RWPE1 (cell line): ENCODE measurements around the gene FAM186B.

Experiments used
- CTCF ChIA-PET: fragments of 350-600 bp; sonication (Branson Sonifier 250); formaldehyde crosslinking; extraction: SDS; loops from one replicate; lab custom pipeline; 2021; lab: Yijun Ruan, JAX
- POLR2A ChIA-PET: fragments of 400-600 bp; formaldehyde crosslinking; extraction: SDS; loops from one replicate; lab custom pipeline; 2020; ENCODE audit warnings: antibody characterized with exemption; ENCODE audit not compliant: low non-redundant PET; lab: Yijun Ruan, JAX
- DNase-seq: peaks from one replicate; pipeline ENCODE4 v3.0.0; 2012; ENCODE audit warnings: low spot score
- H3K27ac ChIP-seq: fragments of 450-650 bp; 2 replicates; pipeline ENCODE4 v1.5.1; 2017
- CTCF ChIP-seq: fragments of 450-650 bp; conservative IDR thresholded peaks from 2 replicates; pipeline ENCODE4 v1.5.1; 2017; ENCODE audit warnings: low read depth, mild to moderate bottlenecking

Gene FAM186B

DNA sequence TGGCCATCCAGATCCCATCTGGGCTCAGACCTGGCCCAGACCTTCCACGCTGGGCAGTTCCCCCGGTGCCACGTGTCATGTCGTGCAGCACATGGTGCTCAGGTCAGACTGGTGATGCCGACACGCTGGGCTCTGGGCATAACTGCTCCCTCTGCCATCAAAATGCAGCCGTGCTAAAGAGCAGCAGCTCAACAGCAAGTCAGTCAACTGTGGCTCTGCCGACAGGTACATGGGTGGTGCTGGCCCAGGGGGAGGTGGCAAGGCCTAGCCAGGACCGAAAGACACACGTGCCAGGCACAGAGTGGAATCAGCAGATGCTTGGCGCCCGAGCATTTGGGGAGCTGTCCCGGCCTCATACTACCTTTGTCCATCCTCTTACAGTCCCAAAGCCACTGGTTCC lies 39.1 kb downstream of the FAM186B start:
- POLR2A ChIA-PET, result interaction anchor here (0.6 kb wide), 1 partner anchor 280 kb away, joined by 3 read pairs; no protein-coding TSS in a partner anchor
- peak overlapping the region; percentile 9; the same call in 1 of the 2 replicates for H3K27ac ChIP-seq
- no peak for DNase-seq
- CTCF ChIA-PET, result interaction anchor here (0.6 to 1.7 kb wide), 4 partner anchors 11 to 235 kb away, joined by 3 to 8 read pairs (median 4); no protein-coding TSS in a partner anchor
- no peak for TF ChIP-seq CTCF

GRCh38 chr12:49565406-49566265 lies 39.8 kb downstream of the FAM186B start:
- POLR2A ChIA-PET, result no interaction called here
- CTCF ChIA-PET, result no interaction called here
- no peak for TF ChIP-seq CTCF
- H3K27ac ChIP-seq, result peak overlapping the region; percentile 11; the same call in 1 of the 2 replicates
- DNase-seq, result no peak

DNA sequence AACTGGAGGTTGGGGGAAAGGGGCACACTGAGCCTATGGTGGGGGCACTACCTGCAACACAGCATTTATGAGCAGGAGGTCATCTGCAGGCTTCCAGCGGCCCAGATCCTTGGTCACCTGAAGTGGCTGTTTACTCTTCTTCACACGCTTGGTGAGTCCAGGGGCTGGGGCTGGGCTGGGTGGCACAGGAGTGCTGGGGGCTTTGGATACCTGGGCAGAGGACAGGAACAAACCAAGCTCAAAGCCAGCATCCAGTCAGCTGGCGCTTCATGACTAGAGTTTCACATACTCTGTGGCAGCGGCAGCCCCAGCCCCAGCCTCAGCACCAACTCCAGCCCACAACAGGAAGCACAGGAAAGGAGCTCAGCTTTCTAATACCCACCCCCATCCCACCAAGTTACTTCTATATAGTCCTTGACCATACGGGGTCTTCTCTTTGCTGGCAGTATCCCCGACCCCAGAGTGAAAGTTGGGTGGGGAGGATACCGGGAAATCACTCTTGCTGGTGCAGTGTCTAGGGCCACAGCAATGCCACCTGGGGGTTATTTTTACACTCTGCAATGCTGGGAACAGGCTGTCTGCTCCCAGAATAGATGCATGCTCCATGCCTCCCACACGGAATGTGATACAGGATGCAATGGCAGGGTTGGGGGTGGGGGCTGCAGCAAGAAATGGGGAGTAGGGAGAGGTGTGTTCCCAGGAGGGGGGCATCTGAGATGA lies 40.6 kb downstream of the FAM186B start:
- H3K27ac ChIP-seq, result peak overlapping the region; percentile 11; the same call in 1 of the 2 replicates
- CTCF ChIA-PET, result no interaction called here
- TF ChIP-seq CTCF, result no peak
- POLR2A ChIA-PET, result no interaction called here
- no peak for DNase-seq

DNA sequence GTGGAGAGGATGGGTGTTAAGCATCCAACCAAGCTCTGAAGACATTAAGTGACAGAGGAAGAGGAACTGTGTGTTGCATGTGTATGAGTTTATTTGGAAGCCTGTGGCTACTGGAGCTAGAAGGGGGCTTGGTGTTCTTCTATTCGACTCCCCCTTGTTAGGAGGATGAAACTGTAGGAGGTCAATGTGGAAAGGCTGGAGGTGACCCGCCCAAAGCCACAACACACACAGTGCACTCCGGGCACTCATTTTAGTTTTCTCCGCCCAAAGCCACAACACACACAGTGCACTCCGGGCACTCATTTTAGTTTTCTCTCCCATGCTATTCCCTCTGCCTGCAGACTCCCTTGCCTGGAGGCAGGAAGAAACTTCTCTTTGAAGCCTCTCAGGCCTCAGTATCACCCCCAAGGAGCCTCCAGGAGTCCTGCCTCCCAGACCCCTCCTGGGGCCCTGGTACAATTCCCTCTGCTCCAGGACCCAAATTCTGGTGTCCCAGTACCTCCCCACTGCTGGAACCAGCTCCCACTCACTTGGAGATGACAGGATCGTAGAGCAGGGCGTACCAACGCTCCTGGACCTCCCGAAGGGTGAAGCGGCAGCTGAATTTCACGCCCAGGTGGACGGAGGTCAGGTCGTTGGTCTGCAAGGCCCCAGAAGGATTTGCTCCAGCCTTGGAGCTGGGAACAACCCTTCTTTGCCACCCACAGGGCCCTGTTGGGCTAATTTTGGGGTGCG lies 41.3 kb downstream of the FAM186B start:
- CTCF ChIA-PET, result interaction anchor here (0.6 to 1.6 kb wide), 2 partner anchors 10 to 60 kb away, joined by 3 to 4 read pairs; no protein-coding TSS in a partner anchor

DNA sequence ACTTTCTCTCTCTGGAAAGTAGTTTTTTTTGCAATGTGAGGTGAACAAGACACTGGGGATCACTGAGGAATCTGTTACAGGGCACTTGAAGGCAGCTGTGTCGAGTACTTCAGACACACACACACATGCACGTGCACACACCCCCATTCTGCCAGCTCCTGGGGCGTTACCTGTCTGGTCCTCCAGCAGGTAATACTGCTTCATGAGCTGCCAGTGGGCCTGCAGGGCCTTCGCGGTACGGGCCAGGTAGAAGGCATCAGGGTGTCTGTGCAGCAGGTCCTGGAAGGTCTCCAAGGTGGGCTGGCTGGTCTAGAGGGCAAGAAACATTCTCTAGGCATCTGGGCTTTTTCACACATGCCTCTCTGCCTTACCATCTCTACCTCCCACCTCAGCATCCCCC lies 42.6 kb downstream of the FAM186B start:
- TF ChIP-seq CTCF, result no peak
- no peak for DNase-seq
- CTCF ChIA-PET, result interaction anchor here (1.6 kb wide), 1 partner anchor 9 kb away, joined by 4 read pairs; no protein-coding TSS in a partner anchor
- POLR2A ChIA-PET, result no interaction called here
- H3K27ac ChIP-seq, result 0 out of 2 replicates have a peak overlapping the region, but pooled peaks have one; percentile 5

More for the DNA sequence above, 41.3 kb downstream of the FAM186B start:
- H3K27ac ChIP-seq, result peak overlapping the region; percentile 11; the same call in 1 of the 2 replicates
- no peak for TF ChIP-seq CTCF
- no peak for DNase-seq
- POLR2A ChIA-PET, result no interaction called here
